GM21723 (cell line): Measurements from ENCODE around the gene PPP1R14B.

ENCODE experiments used
- ATAC-seq: cut with Tn5 transposase; IDR thresholded peaks from one replicate; pipeline ENCODE4 v1.9.1; 2021; ENCODE audit warnings: mild to moderate bottlenecking, moderate library complexity; ENCODE audit not compliant: unreplicated experiment

PPP1R14B gene, protein sequence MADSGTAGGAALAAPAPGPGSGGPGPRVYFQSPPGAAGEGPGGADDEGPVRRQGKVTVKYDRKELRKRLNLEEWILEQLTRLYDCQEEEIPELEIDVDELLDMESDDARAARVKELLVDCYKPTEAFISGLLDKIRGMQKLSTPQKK

DNA sequence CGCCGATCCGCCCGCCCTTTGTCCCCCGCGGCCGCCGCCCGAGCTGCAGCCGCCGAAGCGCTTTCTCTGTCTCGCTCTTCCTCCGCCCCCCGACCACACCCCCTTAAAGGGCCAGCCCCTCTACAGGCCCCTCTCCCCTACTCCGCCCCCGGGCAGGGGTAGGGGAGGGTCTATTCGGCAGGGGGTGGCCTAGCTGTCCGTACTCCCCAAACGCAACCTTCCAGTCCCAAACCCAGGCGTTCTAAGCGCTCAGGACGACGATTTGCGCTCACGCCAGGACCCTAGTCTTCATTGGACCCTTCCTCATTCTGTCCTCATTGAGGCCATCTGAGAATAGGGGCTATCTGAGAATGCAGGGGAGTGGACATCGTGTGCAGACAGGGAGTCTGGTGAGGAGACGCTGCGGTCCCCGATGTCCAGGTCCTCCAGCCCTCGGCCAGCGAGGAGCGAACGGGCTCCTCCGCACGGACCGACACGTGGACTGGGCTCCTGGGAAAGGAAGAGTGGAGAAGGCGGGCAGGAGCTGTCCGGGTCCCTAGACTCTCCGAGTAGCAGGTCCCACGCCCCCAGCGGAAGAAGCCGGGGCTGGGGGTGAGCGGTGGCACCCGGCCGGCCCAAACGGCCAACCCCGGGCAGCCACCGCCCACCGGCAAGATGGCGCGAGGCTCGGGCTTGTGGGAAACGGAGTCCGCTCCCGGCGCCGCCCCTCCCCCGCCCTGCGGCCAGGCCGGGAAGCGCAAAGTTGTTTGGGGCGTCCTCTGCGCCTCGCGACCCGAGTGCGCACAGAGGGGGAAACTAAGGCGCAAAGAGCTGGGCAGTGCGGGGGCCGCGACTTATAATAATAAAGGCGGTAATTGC lies at the start of gene PPP1R14B:
Gene PPP1R14B, minus strand, starts transcription at position 73 of the 858 bp plus-strand sequence. CDS start 270 bp downstream, outside the sequence.
- no peak for ATAC-seq

DNA sequence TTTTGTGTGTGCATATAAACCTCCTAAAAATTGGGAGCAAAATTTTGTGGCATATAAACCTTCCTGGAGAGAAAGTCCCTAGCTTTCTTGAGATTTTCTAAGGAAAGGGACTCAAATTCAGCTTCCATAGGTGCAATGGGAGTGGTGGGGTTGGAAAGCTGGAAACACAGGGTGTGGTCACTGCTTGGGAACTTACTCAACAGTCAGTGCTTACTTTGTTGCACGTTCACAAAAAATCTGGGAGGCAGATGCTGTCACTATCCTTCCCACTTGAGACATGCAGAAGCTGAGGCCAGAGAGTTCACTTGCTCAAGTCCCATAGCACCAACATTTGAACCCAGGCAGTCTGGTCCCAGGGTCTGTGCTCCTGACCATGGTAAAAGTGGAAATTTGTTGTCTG lies 49.5 kb upstream of the PPP1R14B start:
- no peak for ATAC-seq

DNA sequence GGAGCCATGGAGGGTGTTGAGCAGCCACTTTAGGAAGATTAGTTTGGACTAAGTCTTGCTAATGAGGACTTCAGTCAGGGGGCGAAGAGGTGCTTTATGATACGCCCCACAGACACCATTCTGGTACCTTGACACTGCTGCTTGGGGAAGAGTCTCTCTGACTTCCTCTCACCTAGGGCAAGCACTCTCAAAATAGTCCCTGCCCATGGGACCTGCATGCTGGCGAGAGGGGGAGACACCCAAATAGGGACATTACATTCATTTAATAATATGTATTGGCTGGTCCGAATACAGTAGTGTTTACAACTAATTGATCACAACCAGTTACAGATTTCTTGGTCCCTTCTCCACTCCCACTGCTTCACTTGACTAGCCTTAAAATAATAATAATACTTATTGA lies 49.0 kb upstream of the PPP1R14B start:
- ATAC-seq, result no peak

DNA sequence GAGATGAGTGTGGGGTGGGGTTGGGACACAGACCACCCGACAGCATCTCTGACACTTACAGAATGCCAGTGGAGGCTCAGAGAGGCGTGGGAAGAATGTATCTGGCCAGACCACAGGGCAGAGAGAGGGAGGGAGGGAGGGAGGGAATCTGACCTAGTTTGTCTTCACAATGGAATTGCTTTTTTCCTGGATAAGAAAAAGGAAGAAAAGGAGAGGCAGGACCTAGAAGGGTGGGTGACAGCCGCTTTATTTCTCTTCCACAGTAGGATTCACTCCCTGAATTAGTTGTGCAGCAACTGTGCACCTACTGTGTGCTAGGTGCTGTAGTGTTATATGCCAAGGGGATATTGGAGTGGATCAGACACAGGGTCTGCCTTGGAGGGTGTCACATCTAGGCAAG lies 48.0 kb upstream of the PPP1R14B start:
- ATAC-seq, result no peak

DNA sequence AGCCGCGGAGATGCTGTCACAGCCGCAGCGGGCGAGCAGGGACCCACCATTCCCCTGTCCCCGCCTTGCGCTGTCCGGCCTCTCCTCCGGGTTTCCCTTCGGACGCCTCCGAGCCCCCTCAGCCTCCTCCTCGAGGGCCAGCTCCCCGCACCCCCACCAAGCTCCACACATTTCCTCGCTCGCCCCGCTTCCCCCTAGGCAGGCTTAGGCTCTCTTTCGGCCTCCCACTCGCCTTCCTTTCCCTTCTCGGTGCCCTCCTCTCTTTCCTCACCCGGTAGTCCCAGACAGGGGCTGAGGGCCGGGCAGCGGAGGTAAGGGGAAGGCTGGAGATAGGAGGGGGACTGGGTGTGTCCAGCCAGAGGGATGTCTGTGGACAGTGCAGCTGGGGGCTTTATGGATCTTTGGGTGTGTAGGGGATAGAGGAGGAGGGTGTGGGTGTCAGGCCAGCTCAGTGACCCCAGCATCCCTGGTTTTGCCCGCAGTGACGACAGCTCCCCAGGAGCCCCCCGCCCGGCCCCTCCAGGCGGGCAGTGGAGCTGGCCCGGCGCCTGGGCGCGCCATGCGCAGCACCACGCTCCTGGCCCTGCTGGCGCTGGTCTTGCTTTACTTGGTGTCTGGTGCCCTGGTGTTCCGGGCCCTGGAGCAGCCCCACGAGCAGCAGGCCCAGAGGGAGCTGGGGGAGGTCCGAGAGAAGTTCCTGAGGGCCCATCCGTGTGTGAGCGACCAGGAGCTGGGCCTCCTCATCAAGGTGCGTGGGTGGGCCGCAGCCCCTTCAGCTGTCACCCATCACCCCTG lies 45.9 kb upstream of the PPP1R14B start:
- ATAC-seq, result no peak

DNA sequence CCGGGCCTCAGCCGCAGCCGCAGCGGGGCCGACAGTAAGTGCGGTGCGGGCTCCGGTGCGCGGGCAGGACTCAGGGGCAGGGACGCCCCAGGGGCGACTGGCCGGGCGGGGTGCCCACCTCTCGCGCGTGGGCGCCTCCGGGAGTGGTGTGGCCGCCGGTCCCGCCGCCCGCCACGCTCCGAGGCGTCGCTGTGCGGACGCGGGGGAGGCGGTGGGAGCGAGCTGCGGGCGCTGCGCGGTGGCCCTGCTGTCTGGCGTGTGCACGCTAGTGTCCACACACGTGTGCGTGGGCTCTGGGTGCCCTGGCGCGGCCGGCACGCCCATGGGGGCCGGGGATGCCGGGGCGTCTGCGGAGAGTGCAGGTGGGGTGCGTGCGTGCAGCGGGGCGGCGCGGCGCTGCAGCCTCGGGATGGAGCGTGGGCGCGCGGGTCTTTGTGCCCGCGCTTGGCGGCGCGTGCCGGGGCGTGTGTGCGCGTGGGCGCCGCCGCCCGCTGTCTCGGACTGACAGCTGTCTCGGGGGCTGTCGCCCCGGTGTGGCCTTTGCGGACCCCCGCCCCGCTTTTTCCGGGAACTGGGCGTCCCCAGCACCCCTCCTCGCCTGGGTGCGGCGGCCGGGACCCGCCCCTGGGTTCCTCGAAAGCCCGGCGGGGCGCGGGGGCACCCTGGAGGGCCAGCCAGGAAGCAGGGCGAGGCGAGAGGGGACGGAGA lies 45.2 kb upstream of the PPP1R14B start:
- no peak for ATAC-seq

DNA sequence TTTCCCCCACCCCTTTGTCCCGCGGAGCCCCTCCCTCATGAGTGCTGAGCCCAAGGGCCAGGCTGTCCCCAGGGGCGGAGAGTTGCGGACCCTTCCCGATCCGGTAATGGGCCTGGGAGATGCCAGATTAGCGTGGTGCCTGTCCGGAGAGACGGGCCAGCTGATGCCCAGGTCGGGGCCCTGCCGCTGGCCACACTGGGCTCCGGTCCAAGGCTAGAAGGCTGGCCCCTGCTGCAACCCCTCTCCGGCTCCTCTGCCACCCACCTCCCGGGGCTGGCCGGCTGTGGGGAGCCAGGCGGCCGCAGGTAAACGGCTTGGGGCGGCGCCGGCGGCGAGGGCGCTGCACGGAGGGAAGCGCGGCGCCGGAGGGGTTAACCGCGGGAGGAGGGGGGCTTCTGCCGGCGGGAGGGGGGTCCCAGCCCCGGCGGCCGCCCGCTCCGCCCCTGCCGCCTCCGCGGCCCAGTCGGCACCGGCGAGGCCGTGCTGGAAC lies 44.6 kb upstream of the PPP1R14B start, which contains the start of gene KCNK4:
Gene KCNK4, plus strand, starts transcription at position 41 of the 490 bp plus-strand sequence. CDS start 1,717 bp downstream, outside the sequence.
- ATAC-seq, result no peak

DNA sequence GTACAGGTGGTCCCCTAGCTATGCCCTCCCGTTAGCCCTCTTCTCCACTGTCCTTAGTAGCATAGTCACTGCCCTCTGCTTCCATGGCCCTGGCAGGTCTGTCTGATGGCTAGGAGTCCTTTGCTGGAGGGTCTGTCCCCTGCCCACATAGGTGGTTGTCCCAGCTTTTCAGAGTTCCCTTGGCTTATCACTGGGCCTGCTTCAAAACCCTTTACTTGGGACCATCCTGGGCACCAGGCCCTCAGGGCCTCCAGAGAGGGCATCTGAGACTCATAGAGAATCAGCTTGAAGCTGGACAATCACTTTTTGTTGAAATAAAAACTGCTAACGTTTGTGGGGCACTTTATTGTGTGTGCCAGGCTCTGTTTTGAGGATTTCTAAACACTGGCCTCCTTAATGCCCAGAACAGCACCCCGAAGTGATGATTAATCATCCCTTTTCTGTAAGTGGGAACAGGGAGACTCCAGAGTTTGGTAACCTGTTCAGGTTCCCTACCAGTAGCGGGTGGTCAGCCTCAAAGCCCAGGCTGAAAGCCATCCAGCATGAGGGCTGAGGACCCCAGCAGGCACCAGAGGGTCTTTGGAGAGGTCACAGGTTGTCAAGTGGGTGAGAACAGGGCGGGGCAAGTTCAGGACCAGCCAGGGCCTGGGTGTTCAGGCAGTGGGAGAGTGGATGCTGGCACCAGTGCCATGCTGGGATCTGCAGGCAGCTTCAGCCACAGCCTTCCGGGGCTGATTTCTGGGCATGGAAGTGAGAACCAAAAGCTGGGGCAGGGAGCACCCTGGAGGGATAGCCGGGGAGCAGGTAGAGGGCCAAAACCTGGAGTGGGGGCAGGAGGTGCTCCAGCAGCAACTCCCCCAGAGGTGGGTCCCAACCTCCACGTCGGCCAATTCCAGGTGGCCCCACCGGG lies 43.9 kb upstream of the PPP1R14B start:
- no peak for ATAC-seq

DNA sequence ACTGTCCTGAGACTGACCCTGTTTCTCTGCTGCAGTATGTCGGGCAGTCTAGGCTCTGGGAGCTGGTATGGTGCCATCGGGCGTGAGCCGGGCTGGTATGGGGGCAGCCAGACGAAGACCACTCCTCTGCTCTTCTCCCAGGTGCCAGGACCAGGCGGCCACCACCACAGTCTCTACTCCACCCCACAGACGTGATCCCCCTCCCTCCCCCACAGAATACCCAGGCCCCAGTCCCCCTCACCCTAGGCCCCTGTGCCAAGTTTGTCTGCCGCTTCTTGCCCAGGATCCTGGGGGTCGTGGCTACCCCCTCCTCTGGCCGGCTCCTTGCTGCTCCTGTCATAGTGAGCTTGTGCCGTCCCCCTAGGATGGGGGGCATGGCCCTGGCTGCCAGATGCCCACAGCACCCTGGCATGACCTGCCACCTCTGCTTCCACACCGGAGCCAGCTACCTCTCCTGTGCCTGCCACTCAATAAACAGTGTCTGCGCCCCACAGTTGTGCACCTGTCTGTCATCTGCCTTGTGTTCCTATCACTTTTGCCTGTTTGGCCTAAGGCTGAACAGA lies 42.3 kb upstream of the PPP1R14B start:
- ATAC-seq, result no peak

DNA sequence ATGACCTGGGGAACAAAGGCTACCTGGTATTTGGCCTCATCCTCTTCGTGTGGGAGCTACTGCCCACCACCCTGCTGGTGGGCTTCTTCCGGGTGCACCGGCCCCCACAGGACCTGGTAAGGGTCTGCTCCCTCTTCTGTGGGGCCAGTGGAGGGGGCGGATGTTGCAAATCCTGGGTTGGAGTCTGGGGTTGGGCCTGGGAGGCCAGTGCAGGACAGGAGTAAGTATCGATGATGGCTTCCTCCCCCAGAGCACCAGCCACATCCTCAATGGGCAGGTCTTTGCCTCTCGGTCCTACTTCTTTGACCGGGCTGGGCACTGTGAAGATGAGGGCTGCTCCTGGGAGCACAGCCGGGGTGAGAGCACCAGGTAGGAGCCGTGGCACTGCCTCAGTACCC lies 41.6 kb upstream of the PPP1R14B start:
- ATAC-seq, result no peak

DNA sequence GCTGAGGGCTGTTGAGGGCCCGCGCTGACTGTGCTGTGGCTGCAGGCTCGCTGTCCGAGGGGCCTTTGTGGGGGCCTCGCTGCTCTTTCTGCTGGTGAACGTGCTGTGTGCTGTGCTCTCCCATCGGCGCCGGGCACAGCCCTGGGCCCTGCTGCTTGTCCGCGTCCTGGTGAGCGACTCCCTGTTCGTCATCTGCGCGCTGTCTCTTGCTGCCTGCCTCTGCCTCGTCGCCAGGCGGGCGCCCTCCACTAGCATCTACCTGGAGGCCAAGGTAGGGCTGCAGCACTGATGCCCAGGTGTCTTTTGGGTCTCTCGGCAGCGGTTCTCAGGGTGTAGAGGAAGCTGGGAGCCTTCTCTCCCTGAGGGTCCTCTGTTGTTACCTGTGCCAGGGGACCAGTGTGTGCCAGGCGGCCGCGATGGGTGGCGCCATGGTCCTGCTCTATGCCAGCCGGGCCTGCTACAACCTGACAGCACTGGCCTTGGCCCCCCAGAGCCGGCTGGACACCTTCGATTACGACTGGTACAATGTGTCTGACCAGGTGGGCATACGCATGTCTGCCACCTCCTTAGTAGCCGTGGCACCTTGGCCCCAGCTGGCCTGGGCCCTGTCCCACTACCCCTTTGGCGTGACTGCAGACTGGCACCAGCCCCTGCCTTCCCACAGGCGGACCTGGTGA lies 41.1 kb upstream of the PPP1R14B start:
- ATAC-seq, result no peak

DNA sequence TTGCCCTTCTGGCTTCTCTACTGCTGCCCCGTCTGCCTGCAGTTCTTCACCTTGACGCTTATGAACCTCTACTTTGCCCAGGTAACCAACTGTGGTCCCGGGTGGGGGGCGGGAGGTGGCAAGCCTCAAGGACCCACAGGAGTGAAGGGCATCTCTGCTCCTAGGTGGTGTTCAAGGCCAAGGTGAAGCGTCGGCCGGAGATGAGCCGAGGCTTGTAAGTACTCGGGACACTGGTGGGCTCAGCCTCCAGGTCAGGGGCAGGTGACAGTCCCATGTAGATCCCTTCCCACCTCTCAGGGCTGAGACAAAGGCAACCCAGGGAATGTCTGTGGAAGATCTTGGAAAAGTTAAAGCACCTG lies 40.0 kb upstream of the PPP1R14B start:
- no peak for ATAC-seq

DNA sequence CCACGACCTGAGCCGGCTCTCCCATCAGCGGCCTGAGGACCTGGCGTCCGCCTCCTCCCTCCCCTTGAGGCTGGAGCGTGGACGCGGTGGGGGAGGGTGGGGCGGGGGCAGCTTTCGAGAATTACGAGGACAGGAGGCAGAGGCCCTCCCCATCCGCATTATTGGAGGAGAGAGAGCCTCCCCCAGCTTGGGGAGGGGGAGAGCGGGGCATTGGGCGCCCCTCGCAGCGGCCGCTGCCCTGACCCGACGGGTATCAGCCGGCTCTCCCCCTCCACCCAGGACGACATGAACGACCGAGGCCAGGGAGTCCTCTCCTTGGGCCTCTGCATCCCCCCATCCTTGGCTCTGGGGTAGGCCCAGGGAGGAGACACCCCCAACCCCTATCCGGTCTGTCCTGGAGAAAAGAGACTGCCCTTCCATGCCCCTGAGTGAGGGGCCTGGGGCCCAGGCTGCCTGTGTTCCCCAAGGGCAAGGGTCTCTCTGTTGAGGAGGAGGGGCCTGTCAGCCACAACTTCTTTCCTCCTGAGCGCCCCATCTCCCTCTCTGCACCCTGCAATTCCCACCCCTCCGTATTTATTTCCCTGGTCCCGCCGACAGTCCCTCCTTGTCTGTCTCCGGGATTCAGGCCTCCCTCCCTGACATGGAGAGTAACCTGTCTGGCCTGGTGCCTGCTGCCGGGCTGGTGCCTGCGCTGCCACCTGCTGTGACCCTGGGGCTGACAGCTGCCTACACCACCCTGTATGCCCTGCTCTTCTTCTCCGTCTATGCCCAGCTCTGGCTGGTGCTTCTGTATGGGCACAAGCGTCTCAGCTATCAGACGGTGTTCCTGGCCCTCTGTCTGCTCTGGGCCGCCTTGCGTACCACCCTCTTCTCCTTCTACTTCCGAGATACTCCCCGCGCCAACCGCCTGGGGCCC lies 39.4 kb upstream of the PPP1R14B start:
- ATAC-seq, result no peak

DNA sequence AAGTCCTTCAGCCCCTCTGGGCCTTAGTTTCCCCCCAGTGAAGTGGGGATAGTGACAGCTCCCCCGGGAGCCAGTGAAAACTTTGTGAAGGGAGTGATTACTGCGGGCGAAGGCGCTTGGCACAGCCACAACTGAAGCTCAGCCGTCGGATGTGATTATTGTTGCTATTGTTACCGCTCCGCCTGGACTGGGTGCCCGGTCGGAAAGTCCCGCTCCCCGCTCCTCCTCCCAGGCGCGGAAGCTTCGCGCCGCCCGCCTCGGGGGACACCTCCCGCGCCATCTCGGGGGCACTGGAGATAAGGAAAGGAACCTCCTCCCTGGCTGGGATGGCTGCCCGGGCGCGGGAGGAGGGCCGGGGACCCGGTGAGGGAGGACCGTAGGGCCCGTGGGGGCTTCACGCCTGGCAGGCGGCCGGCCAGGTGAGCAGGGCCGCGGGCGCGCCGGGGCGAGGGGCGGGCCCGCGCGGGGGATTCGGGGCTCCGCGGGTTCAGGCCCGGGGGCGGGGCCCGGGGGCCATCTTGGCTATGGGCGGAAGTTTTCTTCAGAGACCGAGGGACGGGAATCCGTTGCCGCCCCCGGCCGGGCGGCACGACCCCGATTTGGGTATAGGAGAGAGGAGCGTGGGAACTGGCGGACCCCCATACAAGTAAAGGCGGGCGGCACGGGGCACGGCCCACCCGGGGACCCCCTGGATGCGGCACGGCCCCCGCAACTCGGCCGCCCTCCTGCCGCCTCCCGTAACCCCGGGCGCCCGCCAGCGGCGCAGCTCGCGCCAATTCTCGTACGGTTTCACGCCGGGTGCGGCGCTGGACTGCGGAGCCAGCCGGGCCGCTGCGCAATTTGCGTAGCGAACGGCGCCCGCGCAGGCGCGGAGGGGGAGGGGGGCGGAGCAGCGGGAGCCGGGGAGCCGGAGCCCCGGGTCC lies 38.5 kb upstream of the PPP1R14B start, which contains the start of gene GPR137:
Gene GPR137, plus strand, starts transcription at position 887 of the 923 bp plus-strand sequence. CDS start 677 bp downstream, outside the sequence.
- ATAC-seq, result peak; percentile 65

DNA sequence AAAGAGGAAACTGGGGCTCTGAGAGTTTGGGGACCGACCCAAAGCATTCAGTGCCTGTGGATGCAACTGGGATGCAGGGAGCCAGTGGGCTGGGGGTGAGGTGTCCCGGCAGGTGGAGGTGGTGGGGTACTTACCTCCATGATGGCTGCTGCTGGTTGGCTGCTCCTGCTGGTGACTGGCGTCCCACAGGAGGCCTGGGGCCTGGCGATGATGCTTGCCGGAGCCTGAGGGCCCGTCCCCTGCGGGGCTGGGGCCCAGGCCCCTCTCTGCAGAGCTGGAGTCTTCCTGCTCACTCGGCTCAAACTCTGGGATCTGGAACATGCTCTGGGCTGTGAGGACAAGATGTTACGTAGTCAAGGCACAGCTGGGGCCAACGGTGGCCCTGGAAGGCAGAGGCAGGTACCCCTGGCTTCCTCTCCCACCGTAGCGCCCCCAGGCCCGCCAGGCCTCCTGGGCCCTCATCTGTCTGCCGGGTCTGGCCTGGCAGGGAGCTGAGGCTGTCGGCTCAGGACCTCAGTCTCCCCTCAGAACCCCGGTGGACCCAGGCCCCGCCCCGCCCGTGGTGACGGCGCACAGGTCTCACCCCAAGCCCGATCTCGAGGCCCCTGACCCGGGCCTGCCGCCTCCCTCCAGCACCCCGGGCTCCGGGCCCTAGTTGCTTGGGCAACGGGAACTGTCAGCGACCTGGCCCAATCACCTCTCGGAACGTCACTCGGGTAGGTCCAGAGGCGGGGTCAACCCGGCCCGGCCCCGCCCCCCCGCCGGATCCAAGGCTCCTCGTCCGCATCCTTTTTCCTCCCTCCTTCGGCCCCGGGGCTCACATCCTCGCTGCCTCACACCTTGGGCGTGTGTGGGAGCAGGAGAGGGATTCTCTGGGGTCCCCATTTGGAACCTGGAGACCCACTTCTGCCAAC lies 37.6 kb upstream of the PPP1R14B start, which contains the start of gene BAD:
Gene BAD, minus strand, starts transcription at position 618 of the 914 bp plus-strand sequence. Its CDS starts 297 bp downstream, at position 321.
- peak; percentile 72 for ATAC-seq
